ENCODE data around the gene FUT7.

The FUT7 gene

GRCh38 chr9:137031904-137032640, at the start of gene FUT7:
TSS of gene FUT7 (minus strand) at chr9:137032088. CDS start at chr9:137031991, 97 bp downstream.
- no peak for DNase-seq

GRCh38 chr9:137080260-137081122, 48.6 kb upstream of the FUT7 start:
- DNase-seq, result no peak

GRCh38 chr9:137079401-137079787, 47.5 kb upstream of the FUT7 start:
- DNase-seq, result no peak

GRCh38 chr9:137078701-137079400, 47.0 kb upstream of the FUT7 start:
- DNase-seq, result no peak

- DNase-seq, result no peak
Observed at GRCh38 chr9:137077758-137078693, 46.1 kb upstream of the FUT7 start.

GRCh38 chr9:137077010-137077747, 45.3 kb upstream of the FUT7 start, which contains the start of gene UAP1L1:
TSS of gene UAP1L1 (plus strand) at chr9:137077517. CDS start at chr9:137077533, 16 bp downstream.
- DNase-seq, result peak in 1 of 2 donors; percentile 47

- DNase-seq, result no peak
Observed at GRCh38 chr9:137076636-137077009, 44.7 kb upstream of the FUT7 start.

GRCh38 chr9:137075275-137075775, 43.4 kb upstream of the FUT7 start:
- no peak for DNase-seq

- DNase-seq, result no peak
Observed at GRCh38 chr9:137074657-137075274, 42.9 kb upstream of the FUT7 start.

GRCh38 chr9:137073992-137074399, 42.1 kb upstream of the FUT7 start:
- DNase-seq, result no peak

GRCh38 chr9:137071282-137071681, 39.4 kb upstream of the FUT7 start:
- no peak for DNase-seq

- no peak for DNase-seq
Observed at GRCh38 chr9:137070906-137071275, 39.0 kb upstream of the FUT7 start.

- peak; percentile 77 to 81 for DNase-seq
Observed at GRCh38 chr9:137070201-137070905, 38.5 kb upstream of the FUT7 start, which contains the start of gene SAPCD2. TSS of gene SAPCD2 (minus strand) at chr9:137070557. CDS start at chr9:137070460, 97 bp downstream.

GRCh38 chr9:137069508-137070091, 37.7 kb upstream of the FUT7 start:
- no peak for DNase-seq

- no peak for DNase-seq
Observed at GRCh38 chr9:137068539-137069507, 36.9 kb upstream of the FUT7 start.

GRCh38 chr9:137067860-137068538, 36.1 kb upstream of the FUT7 start:
- DNase-seq, result peak; percentile 83 to 86

- no peak for DNase-seq
Observed at GRCh38 chr9:137066096-137066861, 34.4 kb upstream of the FUT7 start.

Measured in activated CD4-positive, alpha-beta T cell treated with anti-CD3 and anti-CD28 coated beads for 4 hours (primary cell).